ENCODE measurements around the gene SMAD1. TPM values are rescaled to one million over a fixed set of nuclear protein-coding genes. Genes with fewer than 3 reads are reported as not detected.

SMAD1 gene
- total RNA-seq, 1 donor from 2014 or later = 44.3 TPM

DNA sequence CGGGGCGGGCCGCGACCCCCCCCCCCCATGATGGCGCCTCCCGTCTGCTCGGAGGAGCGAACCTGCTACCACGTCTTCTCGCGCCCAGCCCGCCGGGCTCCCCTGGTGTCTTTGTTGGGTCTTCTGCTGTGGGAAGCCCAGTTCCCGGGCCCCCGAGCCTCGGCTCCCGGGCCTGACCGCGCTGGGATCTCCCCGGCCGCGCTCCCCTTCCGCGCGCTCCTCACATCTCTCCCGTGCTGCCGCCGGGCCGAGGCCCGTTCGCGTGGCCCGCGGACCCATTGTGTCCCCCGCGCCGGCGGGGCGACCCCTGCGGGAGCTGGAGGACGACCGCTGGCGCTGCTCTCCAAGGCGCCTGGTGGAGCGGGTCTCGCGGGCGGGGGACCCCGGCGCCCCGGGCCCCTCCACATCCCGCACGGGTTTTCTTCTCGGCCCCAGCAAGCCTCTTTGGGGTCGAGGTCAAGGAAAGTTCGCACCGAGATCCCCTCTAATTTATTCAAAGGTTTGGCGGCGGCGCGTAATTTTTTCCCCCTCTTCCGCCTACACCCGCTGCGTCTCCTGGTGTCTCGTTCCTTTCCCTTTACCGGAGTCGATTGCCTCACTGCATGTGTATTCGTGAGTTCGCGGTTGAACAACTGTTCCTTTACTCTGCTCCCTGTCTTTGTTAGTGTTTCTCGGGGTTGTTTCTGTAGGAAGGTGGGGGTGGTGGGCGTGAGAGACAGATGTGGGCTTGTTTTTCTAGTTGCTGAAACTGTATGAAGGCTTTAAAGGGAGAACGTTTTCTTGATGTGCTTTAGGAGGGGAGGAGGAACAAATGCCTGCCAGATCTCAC, 770 bp downstream of the SMAD1 start:
- peaks cover 9% of the 10 kb centered on the region for H3K4me1 Mint-ChIP-seq
- H4K20me1 ChIP-seq (ENCODE audit: low read depth) = peaks cover 24% of the 10 kb centered on the region
- peak; percentile 77 for DNase-seq (ENCODE audit: low spot score)
- no peaks in the 10 kb centered on the region for H3K27me3 Mint-ChIP-seq (ENCODE audit: insufficient read depth, low read depth)
- H3K9ac ChIP-seq = peak overlapping the region; percentile 94
- H3K4me3 Mint-ChIP-seq = no peak overlapping the region
- no peak overlapping the region for H3K27ac Mint-ChIP-seq
- no peaks in the 10 kb centered on the region for H3K9me3 Mint-ChIP-seq
- H3K4me3 ChIP-seq = peak overlapping the region; percentile 72
- peaks cover 9% of the 10 kb centered on the region for H3F3A ChIP-seq (ENCODE audit: low read depth)
- peak overlapping the region; percentile 98 for H2AFZ ChIP-seq (replicated peaks)
- no peaks in the 10 kb centered on the region for H3K9me3 ChIP-seq (ENCODE audit: low read depth)
- peak overlapping the region; percentile 88 for H3K27ac ChIP-seq
- no peaks in the 10 kb centered on the region for H3K27me3 ChIP-seq
- H3K79me2 ChIP-seq (ENCODE audit: low read depth) = peaks cover 68% of the 10 kb centered on the region
- peak overlapping the region; percentile 95 for H3K4me2 ChIP-seq
- H3K4me1 ChIP-seq = peaks cover 22% of the 10 kb centered on the region
- H3K36me3 Mint-ChIP-seq = peaks cover 5% of the 10 kb centered on the region
- H3K36me3 ChIP-seq = no peaks in the 10 kb centered on the region
- TF ChIP-seq, protein P1, sequence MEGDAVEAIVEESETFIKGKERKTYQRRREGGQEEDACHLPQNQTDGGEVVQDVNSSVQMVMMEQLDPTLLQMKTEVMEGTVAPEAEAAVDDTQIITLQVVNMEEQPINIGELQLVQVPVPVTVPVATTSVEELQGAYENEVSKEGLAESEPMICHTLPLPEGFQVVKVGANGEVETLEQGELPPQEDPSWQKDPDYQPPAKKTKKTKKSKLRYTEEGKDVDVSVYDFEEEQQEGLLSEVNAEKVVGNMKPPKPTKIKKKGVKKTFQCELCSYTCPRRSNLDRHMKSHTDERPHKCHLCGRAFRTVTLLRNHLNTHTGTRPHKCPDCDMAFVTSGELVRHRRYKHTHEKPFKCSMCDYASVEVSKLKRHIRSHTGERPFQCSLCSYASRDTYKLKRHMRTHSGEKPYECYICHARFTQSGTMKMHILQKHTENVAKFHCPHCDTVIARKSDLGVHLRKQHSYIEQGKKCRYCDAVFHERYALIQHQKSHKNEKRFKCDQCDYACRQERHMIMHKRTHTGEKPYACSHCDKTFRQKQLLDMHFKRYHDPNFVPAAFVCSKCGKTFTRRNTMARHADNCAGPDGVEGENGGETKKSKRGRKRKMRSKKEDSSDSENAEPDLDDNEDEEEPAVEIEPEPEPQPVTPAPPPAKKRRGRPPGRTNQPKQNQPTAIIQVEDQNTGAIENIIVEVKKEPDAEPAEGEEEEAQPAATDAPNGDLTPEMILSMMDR (IDR thresholded peaks at IDR 0.05) = no peak
- TF ChIP-seq EZH2 (IDR thresholded peaks at IDR 0.05) (no peak), EZH2phosphoT487 (IDR thresholded peaks at IDR 0.05) (no peak)

DNA sequence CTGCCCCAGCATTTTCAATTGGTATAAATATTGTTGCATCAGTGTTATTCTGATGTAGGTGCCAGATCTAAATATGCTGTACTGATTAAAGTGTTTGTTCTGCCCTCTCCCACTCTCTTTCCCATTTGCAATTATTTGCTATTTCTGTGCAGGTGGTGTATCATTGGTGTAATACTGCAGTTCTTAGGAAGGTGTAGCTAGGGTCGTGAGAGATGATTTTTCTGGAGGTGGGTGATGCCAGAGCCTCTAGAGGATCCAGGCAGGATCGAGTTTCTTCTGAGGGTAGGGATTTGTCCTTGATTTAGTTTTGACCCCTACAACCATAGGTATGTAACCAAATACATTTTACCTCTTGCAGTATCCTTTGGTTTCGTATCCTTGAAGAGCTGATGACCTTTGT, 1.9 kb downstream of the SMAD1 start:
- Histone ChIP-seq H3K36me3 (no peaks in the 10 kb centered on the region), H3K9ac (peak overlapping the region; percentile 94), H3K4me1 (peaks cover 32% of the 10 kb centered on the region), H3K9me3 (ENCODE audit: low read depth) (no peaks in the 10 kb centered on the region), H3K27me3 (no peaks in the 10 kb centered on the region), H3K27ac (no peak overlapping the region), H4K20me1 (ENCODE audit: low read depth) (peaks cover 31% of the 10 kb centered on the region), H3K4me3 (peak overlapping the region; percentile 72), H2AFZ (replicated peaks) (no peak overlapping the region), H3K79me2 (ENCODE audit: low read depth) (peaks cover 79% of the 10 kb centered on the region), H3F3A (ENCODE audit: low read depth) (peaks cover 9% of the 10 kb centered on the region), H3K4me2 (peak overlapping the region; percentile 95)
- H3K4me3 Mint-ChIP-seq = no peak overlapping the region
- no peak overlapping the region for H3K27ac Mint-ChIP-seq
- H3K4me1 Mint-ChIP-seq = peaks cover 9% of the 10 kb centered on the region
- TF ChIP-seq EZH2 (IDR thresholded peaks at IDR 0.05) = no peak
- TF ChIP-seq EZH2phosphoT487 (IDR thresholded peaks at IDR 0.05) = no peak
- no peak for DNase-seq (ENCODE audit: low spot score)
- peaks cover 5% of the 10 kb centered on the region for H3K36me3 Mint-ChIP-seq
- H3K27me3 Mint-ChIP-seq (ENCODE audit: insufficient read depth, low read depth) = no peaks in the 10 kb centered on the region
- no peaks in the 10 kb centered on the region for H3K9me3 Mint-ChIP-seq

DNA sequence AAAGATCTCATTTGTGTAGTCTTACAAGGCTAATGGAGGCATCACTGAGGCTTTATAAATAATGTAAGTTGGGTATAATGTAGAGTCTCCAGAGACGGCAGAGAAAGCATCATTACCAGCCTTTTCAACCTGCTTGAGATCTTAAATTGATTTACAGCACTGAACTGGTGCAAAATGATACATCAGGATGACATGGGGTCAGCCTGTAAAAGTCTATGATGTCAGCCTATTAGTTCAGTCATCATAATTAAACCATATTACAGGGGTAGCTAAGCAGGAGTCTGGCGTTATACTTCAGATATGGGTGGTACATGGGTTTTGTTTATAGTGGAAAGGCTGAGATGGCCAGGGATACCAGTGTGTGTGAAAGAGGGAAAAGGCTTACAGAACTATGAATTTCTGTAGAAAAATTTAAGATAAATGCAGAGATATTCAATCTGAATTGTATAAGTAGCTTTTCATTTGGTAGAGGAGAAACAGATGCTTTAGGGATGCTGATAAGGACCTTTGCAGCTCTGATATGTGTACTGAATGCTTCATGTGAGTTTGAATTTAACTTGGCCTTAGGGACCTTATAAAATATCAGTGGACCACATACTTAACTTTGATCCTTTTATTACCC, 2.7 kb downstream of the SMAD1 start:
- Mint-ChIP-seq H3K36me3 (peaks cover 4% of the 10 kb centered on the region), H3K4me3 (no peak overlapping the region), H3K9me3 (no peaks in the 10 kb centered on the region), H3K27ac (no peak overlapping the region), H3K27me3 (ENCODE audit: insufficient read depth, low read depth) (no peaks in the 10 kb centered on the region), H3K4me1 (peaks cover 9% of the 10 kb centered on the region)
- Histone ChIP-seq H3K9me3 (ENCODE audit: low read depth) (no peaks in the 10 kb centered on the region), H3K79me2 (ENCODE audit: low read depth) (peaks cover 87% of the 10 kb centered on the region), H2AFZ (replicated peaks) (no peak overlapping the region), H3K27ac (no peak overlapping the region), H4K20me1 (ENCODE audit: low read depth) (peaks cover 37% of the 10 kb centered on the region), H3K36me3 (no peaks in the 10 kb centered on the region), H3F3A (ENCODE audit: low read depth) (peaks cover 9% of the 10 kb centered on the region), H3K4me3 (no peak overlapping the region), H3K4me1 (peaks cover 32% of the 10 kb centered on the region), H3K27me3 (no peaks in the 10 kb centered on the region), H3K4me2 (peak overlapping the region; percentile 95), H3K9ac (no peak overlapping the region)
- no peak for DNase-seq (ENCODE audit: low spot score)
- TF ChIP-seq, protein P1 (IDR thresholded peaks at IDR 0.05) = no peak
- TF ChIP-seq EZH2 (IDR thresholded peaks at IDR 0.05) (no peak), EZH2phosphoT487 (IDR thresholded peaks at IDR 0.05) (no peak)
